Stimulated activated CD8-positive, alpha-beta memory T cell treated with anti-CD3 and anti-CD28 coated beads, Interleukin-4, amount 100 ng/mL, for 24 hours (primary cell): Measurements from ENCODE around the gene LMOD3.

Experiments
- DNase-seq: peaks from one replicate; pipeline ENCODE4 v3.0.0-alpha.2; 2020; ENCODE audit warnings: low read depth

LMOD3 gene

DNA sequence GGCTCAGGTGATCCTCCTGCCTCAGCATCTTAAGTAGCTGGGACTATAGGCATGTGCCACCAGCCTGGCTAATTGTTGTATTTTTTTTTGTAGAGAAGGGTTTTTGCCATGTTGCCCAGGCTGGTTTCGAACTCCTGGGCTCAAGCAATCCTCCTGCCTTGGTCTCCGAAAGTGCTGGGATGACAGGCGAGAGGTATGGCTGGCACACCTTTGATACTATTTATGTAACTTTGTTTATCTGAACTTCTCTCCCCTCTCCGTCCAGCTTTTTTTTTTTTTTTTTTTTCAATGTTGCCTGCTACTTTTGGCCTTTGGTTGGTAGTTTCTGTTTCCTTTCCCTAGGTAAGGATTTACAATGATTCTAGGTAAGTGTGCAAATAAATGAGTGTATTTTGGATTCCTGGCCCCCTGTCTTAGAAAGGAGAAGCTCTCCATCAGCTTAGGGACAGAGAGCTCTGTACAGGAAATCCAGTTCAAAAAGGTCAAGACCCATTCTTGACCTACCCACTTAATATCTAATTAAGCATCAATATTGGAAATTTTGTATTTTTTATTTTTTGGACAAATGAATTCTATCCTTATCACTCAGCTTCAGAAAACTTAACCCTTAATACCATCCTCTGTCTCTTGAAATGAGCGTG is 30.9 kb downstream of the LMOD3 start:
- DNase-seq, result no peak

DNA sequence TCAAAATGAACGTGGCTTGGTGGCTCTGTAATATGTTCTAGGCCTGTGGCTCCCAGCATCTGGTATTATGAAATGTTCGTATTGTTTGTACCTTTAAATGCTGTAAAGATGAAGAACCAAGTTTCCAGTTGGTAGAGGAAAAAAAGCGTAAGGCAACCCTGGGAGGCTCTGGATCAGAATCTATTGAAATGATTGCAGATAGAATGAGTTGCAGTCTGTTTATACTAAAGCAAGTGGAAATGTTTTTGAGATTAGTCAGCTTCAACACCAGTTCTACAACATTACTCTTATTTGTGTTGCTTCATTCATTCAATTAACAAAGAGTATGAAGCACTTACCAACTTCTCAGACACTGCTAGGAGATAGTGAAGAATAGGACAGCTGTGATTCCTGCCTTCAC is 32.4 kb downstream of the LMOD3 start:
- no peak for DNase-seq

DNA sequence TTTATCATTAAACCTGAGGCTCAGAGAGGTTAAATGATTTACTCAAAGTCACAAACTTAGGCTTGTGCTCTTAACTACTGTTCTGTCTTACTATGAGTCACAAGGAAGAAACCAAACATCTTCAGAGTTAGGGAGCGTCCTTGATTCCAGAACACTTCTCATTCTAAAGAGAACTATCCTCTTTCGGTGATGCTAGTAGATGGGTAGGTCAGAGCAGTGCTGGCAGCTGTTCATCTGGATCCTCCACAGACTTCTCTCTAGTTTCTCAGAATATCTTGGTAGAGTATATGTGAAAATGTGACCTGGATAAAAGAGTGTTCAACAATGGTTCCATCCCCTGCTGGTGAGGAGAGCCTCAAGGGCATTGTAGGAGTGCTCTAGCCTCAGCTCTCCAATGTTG is 34.3 kb downstream of the LMOD3 start:
- DNase-seq, result no peak

DNA sequence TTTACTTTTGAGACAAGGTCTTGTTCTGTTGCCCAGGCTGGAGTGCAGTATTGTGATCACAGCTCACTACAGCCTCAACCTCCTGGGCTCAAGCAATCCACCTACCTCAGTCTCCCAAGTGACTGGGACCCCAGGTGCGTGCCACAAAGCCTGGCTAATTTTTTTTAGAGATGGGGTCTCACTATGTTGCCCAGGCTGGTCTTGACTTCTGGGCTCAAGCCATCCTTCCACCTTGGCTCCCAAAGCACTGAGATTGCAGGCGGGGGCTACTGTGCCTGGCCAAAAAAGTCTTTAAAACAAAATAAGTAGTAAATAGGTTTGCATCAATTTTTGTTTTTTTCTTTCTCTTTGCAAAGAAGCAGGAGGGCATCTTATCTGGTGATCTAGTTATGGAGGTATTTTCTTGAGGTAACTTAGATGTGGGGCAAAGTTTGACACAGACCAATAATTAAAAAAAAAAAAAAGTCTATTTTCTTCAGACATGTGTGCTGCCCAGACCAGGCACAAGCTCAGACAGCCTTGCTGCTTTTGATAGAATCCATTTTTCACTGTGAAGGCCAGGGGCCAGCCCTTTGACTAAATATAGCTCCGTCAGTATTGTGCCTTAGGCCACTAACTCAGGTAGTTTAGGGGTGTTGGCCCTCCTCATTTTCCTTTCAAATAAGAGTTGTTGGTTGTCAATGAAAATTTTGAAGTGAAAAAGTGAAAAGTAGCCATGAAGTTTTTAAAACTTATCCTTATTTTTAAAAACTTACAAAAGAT is 35.2 kb downstream of the LMOD3 start:
- no peak for DNase-seq

DNA sequence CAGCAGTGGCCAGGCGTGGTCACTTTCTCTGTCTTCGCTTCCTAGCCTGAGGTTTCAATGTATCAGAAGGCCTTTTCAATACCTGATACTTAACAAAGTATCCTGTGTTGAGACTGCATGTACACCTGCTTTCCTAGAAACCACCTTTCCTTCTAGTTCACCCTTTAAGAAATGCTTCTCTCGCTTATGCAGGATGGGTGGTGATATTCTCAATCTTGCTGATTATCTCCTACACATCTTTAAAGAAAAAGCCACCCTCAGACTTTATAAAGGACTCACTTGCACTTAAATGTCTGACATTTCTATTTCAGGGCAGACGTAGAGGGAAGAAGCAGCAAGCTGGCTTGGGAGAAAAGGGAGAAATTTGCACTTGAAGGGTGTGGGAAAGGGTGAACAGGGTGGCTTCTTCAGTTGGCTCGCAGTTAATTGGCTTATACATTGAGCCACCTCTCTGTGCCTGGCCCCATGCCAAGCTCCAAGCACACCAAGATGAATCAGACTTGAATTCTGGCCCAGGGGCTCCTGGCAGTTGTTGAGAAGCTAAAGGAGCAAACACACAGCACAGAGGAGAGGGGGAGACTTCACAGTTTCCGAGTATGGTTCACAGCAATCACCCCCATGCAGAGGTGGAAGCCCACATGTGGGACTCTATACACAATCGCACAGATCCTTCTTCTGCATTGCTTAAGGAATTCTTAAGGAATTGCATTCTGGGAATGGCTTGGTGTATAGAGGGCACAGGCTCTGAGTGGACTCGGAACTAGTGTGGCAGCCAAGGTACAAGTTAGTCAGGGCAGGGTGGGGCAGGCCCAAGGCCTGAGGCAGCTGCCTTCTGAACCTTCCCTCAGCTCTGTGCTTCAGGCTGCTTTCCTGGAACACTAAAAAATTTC is 36.3 kb downstream of the LMOD3 start:
- peak; percentile 57 for DNase-seq

DNA sequence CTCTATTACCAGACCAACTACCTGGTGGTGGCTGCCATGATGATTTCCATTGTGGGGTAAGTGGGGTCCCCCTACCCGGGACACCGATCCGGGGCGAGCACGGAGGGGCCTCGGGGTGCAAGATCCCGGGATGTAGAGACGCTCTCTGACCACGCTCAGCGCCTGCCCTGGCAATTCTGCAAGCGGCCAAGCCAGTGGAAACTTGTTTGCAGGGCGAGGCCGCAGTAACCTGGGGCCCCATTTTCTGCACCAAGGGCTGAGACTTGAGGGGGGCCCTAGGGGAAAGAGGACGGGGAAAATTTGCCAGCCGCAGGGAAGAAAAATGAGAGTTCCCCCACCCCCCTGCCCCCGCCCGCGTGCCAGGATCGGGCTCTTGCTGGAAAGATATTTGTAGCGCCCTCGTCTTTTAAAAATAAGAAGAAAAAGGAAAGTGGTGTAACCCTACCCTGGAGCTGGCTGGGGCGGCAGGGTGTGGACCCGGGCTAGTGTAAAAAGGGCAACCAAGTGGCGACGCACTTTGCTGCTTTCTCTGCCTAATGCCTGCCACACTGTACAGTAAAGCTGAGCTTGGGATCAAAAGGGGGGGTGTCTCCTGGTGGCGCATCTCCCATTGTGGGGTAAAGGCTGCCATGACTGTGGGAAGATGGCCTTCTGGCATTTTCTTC is 37.1 kb downstream of the LMOD3 start:
- DNase-seq, result no peak

DNA sequence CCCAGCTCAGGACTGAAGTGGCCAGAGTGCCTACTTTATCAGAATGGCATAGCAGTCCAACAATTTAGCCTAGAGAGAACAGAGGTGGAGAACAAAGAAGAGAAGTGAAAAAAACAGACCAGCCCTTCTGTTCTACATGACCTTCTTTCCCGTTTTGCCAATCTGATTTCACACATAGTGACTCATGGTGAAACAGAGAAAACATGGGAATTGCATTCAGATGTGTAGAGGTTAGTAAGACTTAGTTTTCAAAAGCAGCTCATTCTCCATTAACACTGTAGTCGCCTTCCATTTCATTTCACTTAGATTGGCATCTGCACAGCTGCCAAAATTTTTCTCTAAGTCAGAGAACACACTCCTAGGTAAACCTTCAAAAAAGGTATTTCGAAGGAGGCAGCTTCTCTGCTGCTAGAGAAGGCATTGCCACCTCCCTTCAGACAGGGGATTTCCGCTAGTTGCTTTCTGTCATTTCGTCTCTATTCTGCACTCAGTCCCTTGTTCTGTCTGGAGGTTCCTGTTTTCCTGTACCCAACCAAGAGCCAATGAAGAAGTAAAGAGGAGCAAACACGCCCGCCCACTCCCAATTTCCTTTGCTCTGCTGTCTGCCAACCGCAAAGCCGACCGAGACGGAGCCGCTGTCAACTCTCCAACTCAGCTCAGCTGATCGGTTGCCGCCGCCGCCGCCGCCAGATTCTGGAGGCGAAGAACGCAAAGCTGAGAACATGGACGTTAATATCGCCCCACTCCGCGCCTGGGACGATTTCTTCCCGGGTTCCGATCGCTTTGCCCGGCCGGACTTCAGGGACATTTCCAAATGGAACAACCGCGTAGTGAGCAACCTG is 37.8 kb downstream of the LMOD3 start, which contains the start of gene ARL6IP5:
ARL6IP5 (plus strand) TSS at position 612 of the 842 bp plus-strand sequence; CDS start at position 723, 111 bp downstream.
- peak; percentile 84 for DNase-seq

DNA sequence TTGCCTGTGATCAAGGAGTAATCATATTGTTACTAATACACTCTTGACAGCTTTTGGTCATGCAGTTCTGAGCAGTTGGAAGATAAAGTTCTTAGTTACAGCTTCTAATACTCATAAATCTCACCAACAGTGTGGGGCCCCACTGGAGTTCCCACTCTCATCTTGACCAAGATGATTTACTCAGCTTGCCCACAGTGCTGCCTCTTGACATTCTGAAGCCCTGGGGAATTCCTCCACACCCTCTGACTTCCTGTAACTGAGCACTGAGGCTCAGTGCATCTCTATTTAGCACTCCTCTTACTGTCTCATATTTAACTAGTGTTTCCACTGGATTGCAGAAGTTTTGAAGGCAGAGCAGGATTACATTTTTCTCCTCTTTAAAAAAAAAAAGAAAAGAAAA is 39.6 kb downstream of the LMOD3 start:
- DNase-seq, result peak; percentile 55

DNA sequence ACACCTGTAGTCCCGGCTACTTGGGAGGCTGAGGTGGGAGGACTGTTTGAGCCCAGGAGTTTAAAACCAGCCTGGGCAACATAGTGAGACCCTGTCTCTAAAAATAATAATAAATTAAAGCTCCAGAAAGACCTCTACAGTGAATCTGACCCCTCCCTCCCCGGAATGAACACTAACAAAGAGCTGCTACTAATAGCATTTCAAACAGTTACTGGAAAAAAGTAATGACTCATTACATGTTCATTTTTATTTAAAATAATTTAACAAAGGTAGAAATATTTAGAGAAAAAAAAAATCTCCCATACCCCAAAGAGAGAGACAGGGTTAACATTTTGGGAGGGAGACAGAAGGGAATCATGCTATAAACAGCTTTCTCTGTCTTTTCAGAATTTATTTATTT is 40.0 kb downstream of the LMOD3 start:
- DNase-seq, result no peak

DNA sequence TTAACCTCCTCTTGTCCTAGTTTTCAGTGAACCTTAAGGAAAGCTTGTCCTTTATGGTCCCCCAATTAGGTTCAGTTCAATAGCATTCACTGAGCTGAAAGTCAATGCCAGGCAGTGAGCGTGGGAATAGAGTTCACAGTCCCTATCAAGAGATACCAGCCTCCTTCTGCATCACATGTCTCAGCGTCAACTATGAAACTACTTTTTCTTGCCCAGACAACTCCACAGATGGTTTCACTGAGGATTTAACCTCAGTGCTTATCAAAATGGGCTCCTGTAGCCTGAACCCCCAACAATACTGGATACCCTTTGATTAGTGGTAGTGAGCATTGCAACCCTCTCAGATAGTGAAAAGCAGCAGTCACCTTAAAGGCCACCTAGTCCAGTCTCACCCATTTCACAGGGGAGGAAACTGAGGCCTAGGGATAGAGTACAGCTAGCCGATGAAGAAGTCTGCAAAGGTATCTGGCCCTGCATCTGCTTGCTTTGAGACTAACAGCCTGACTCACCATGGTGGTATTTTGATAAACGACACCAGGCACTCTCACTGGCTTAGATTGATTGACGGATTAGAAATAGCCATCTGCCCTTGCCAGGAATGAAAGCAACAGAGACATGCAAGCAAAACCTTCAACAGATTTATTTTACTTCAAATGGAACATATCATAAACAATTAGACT is 40.7 kb downstream of the LMOD3 start:
- DNase-seq, result no peak

DNA sequence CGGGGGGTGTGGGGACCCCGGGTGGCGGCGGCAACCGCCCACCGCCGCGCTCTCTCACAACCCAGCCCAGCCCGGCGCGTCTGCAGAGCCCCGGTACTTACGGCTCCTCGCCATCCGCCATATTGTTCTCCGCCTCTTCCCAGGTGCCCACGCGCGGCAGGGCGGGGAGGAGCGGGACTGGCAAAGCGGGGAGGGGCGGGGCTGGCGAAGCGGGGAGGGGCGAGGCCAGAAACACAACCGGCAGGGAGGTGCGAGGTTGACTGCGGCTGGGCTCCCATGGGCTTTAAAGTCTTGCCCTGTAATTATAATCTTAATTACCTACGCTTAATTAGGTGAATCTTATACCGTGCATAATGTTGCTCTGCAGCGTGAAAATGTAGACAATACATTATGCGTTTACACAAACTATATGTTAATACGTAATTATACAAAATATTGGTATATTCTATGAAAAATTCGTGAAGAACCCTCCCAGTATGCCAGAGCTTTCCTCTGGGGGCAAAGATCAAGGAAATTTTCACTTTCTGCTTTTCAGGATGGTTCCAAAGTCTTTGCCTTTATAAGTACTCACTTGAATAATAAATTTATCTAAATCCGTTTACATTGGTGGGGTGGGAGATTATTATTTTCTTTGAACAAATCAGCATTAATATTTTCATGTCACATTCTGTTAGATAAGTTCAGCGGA is 42.0 kb downstream of the LMOD3 start, which contains the start of gene UBA3:
UBA3 (minus strand) TSS at position 133 of the 688 bp plus-strand sequence; CDS start at position 121, 12 bp downstream.
- DNase-seq, result peak; percentile 91

DNA sequence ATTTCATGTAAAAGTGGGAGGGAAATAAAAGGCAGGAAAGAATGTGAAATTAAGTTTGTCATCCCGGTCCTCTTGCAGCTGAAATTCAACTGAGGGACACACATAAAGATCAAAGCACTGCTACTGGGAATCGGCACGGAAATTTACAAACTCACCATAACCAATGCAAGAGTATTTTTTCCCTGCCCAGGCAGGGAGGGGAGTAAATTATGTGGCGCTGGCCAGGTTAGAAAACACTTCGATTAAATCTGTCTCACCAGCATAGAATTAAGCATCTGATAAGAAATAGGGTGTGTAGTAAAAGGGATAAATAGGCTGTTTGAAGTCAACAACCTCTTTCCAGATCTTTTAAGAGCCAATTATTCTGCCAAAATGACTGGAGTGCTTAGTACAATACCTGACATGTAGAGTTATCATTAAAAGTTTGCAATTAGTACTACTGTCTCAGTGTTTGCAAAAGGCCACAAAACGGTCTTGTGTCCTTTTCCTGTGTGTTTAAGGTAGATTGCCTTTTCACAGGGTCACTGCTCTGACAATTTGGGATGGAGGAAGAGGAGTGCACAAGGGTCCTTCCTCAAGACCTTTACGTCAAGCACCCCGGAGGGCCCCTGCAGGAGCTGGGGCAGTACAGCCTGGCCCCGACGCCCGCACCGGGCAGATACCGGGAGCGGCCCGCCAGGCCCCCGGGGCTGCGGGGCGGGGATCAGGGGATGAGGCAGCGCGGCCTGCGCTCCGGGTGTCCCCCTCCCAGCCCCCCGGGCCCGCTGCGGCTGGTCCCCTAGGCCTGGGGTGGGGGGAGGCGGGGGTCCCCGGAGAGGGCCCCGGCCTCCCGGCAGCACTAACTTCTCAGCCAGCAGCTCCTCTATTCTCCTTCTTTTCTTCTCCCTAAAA is 42.9 kb downstream of the LMOD3 start:
- DNase-seq, result no peak

DNA sequence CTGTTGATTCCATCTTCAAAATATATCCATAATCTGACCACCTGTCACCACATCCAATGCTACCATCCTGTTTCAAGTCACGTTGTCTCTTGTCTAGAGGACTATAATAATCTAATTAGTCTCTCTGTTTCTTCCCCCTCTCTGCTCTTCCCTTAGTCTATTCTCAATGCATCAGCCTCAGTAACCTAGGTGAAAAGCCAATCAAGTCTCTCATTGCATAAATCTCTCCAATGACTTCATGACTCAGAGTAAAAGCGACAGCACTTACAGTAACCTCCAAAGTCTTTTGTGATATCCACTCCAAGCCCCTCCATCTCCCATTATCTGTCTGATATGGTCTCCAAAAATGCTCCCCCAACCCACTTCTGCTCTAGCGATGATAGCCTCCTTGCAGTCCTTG is 49.5 kb downstream of the LMOD3 start:
- DNase-seq, result no peak

DNA sequence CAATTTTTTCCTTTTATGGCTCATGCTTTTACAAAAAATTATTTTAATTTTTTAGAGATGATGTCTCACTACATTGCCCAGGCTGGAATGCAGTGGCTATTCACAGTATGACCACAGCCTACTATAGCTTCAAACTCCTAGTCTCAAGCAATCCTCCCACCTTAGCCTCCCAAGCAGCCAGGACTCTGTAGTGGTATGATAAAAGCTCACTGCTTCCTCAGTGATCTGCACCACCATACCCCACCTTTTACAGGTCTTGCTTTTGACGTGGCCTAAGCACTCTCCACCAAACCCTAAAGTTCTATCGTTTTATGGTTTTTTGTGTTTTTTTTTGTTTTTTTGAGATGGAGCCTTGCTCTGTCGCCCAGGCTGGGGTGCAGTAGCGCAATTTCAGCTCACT is 56.3 kb downstream of the LMOD3 start:
- no peak for DNase-seq

DNA sequence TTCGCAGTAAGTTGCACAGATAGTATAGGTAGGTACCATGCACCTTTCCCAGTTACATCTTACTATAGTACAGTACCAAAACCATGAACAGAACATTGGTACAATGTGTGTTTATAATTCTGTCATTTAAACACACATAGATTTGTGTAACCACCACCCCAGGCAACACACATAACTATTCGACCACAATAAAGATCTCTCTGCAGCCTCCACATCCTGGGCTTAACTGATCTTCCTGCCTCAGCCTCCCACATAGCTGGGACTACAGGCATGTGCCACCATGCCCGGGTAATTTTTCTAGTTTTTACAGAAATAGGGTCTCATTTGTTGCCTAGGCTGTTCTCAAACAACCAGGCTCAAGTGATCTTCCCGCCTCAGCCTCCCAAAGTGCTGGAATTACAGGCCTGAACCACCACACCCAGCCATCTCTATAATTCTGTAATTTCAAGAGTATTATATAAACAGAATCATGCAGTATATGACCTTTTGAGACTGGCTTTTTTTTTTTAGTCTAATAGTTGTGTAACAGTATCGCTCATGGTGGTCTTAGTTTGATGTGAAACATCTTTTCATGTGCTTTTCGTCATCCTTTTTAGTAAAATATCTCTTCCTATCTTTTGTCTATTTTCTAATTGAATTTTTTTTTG is 57.0 kb downstream of the LMOD3 start:
- DNase-seq, result no peak

DNA sequence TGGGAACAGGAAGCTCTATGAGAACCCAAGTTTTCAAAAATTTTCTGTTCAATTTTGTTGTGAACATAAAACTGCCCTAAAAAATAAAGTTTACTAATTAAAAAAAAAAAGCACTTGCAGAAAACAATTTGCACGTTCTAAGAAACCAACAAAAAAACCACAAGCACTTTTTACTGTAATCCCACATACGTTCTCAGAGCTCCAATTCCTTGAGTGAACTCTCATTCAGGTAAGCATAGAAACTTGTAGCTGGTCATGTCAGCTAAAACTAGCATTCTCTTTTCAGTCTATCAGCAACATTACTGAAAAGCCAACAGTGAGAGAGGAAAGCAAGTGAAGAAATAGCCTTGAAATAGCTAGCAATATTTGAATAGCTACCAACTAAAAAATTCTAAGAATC is 58.8 kb downstream of the LMOD3 start:
- DNase-seq, result no peak

DNA sequence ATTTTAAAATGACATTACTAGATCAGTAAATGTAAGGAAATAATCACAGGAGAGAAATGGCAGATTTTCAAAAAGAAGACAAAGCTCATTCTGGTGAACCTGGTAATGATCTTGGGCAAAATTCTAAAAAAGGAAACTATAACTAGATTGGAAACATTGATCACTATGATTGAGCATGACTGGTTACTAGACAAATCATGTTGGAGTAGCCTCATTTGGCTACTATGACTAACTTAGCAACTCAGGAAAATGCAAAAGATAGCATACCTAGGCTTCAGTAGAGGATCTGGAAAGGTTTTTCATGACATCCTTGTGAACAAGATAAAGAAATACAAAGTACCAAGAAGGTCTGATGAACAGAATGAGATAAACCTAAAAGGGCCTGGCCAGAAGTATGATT is 62.7 kb downstream of the LMOD3 start:
- DNase-seq, result no peak

DNA sequence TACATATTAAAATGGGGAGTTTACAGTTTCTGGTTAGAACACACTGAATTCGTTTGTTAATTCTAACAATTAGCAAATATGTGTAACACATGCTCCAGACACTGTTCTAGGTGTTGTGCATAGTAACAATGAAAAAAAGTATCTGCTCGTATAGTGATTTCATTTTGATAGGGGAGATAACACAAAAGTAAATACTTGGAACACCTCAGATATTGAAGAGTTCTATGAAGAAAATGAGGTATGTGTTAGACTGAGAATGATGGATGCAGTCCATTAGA is 63.5 kb downstream of the LMOD3 start:
- no peak for DNase-seq
